RWPE1 (cell line): ENCODE measurements around the gene TCEAL3.
"Not testable (repeated sequence)": the region's sequence is repeated elsewhere in the genome, so short reads cannot be mapped to it uniquely, and the experiment has no call there.

Source experiments
- CTCF ChIA-PET: fragments of 350-600 bp; sonication (Branson Sonifier 250); formaldehyde crosslinking; extraction: SDS; loops from one replicate; lab custom pipeline; 2021; lab: Yijun Ruan, JAX
- POLR2A ChIA-PET: fragments of 400-600 bp; formaldehyde crosslinking; extraction: SDS; loops from one replicate; lab custom pipeline; 2020; ENCODE audit warnings: antibody characterized with exemption; ENCODE audit not compliant: low non-redundant PET; lab: Yijun Ruan, JAX
- DNase-seq: peaks from one replicate; pipeline ENCODE4 v3.0.0; 2012; ENCODE audit warnings: low spot score
- H3K27ac ChIP-seq: fragments of 450-650 bp; 2 replicates; pipeline ENCODE4 v1.5.1; 2017
- TF ChIP-seq, protein P1 (sequence below): fragments of 450-650 bp; conservative IDR thresholded peaks from 2 replicates; pipeline ENCODE4 v1.5.1; 2017; ENCODE audit warnings: low read depth, mild to moderate bottlenecking

Gene TCEAL3

DNA sequence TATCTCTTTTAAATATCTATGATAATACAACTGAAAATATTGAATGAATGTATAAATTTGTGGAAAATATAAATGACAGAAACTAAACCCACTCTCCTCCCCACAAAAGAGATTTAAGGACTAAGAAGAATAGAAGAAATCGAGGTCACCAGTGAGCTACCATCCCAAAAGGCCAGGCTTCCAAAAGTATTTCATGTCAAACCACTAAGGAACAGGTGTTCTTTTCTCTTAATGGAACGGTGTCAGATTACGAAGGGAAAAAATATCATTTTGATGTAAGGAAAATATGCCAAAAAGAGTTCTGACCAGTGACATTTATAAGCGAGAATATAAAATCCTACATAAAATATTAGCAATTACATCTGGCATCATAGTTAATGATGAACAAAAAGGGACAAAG, 36.0 kb upstream of the TCEAL3 start:
- DNase-seq, result no peak
- TF ChIP-seq, protein P1, sequence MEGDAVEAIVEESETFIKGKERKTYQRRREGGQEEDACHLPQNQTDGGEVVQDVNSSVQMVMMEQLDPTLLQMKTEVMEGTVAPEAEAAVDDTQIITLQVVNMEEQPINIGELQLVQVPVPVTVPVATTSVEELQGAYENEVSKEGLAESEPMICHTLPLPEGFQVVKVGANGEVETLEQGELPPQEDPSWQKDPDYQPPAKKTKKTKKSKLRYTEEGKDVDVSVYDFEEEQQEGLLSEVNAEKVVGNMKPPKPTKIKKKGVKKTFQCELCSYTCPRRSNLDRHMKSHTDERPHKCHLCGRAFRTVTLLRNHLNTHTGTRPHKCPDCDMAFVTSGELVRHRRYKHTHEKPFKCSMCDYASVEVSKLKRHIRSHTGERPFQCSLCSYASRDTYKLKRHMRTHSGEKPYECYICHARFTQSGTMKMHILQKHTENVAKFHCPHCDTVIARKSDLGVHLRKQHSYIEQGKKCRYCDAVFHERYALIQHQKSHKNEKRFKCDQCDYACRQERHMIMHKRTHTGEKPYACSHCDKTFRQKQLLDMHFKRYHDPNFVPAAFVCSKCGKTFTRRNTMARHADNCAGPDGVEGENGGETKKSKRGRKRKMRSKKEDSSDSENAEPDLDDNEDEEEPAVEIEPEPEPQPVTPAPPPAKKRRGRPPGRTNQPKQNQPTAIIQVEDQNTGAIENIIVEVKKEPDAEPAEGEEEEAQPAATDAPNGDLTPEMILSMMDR, result no peak
- ChIA-PET POLR2A (no interaction called here), CTCF (no interaction called here)
- H3K27ac ChIP-seq, result no peak overlapping the region

DNA sequence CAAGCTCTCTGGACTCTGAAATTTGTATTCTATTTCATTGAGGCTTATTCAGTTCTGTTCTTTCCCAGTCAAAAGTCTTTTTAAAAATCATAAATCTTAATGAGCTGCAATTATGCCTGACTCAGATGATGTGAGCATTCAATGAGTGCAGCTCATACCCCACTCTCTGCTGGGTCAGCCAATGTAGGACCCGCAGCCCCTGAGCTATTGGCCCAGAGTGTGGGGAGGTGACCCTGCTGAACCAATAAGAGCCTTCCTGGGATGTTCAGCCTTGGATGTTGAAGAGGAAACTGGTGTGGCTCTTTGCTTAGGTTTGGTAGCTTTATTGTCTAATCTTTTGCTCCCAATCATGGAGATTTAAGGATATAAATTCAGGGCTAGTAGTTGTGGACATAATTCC, 34.6 kb upstream of the TCEAL3 start:
- CTCF ChIA-PET, result no interaction called here
- DNase-seq, result no peak
- POLR2A ChIA-PET, result no interaction called here
- no peak overlapping the region for H3K27ac ChIP-seq
- TF ChIP-seq, protein P1, result no peak

DNA sequence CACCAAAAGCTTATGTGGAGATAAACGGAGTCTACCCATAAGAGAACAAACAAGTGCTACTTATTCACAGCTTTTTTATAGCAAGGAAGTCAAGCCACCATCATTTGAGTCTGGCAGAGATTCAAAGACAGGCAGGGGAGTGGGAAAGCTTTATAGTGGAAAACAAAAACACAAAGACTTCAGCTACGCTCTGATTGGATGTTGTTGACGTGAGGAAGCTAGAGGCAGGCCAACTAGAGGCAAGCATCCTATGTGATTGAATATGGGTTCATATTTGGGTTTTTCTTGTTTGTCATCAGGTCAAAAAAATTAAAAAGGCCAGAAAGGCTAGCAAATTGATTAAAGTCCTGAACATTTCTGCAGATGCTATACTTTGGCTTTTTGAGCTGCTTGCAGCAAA, 23.2 kb upstream of the TCEAL3 start:
- no peak overlapping the region for H3K27ac ChIP-seq
- ChIA-PET POLR2A (no interaction called here), CTCF (no interaction called here)
- TF ChIP-seq, protein P1, result no peak
- DNase-seq, result no peak

DNA sequence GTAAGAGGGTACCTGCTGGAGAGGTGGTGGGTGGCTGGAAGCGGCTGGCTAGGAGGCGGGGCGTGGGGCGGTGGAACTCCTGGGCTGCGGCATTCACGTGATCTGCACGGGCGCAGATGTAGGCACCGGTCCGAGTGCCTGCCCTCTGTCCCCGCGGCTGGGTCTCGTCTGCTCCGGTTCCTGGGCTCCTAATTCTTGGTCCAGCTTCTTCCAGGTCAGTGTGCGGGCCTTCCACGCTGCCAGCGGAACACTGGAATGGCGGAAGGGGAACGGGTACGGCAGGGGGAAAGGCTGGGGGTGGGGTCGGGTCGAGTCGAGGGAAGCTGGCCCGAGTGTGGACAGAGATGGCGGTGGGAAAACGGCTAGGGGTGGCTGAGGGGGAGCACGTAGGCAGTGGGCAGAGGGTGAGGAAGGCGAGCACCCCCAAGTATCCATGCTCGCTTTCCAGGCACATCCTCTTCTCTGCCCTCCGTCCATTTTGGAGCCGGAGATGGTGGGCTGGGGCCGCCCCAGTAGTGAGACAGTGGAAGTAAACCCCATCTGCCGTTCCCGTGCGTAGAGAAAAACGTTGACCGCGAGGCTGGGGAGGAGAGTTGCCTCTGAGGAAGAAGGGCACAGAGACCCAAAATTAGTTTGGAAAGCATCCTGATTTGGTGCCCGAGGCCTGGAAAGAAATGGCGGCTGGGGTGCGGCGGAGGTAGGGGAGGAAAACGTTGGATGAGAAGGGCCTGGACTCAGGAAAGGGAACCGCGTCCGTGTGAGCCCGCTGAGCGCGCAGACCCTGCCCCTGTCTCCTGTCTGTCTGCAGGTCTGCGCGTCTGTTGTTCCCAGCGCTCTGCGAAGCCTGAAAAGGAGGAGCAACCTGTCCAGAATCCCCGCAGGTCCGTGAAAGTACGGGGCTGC, 22.1 kb upstream of the TCEAL3 start, which contains the start of gene TCEAL4:
Gene TCEAL4, plus strand, starts transcription at position 105 of the 903 bp plus-strand sequence. CDS start 1,161 bp downstream, outside the sequence.
- CTCF ChIA-PET, result interaction anchor here (0.6 kb wide), 1 partner anchor 259 kb away, joined by 3 read pairs; no protein-coding TSS in a partner anchor
- POLR2A ChIA-PET, result no interaction called here
- peak within 1 kb of the TSS; percentile 71 for H3K27ac ChIP-seq
- TF ChIP-seq, protein P1, result no peak
- peak; percentile 30 for DNase-seq

DNA sequence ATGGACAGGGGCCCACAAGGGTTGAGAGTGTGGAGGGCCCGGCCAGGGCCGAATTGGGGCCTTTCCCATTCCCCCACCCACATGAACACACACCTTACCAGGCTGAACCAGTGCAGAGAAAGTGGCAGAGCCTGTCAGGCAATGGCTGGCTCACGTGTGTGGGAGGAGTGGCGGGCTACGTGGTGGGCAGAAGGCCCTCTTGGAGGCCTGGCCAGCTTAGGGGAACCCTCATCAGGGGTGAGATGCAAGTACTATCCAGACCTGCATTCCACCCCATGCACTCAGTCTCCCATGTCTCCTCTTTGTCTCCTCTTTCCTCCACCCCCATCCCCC, 21.5 kb upstream of the TCEAL3 start:
- ChIA-PET CTCF (no interaction called here), POLR2A (no interaction called here)
- DNase-seq, result no peak
- peak overlapping the region; percentile 71 for H3K27ac ChIP-seq
- TF ChIP-seq, protein P1, result no peak

DNA sequence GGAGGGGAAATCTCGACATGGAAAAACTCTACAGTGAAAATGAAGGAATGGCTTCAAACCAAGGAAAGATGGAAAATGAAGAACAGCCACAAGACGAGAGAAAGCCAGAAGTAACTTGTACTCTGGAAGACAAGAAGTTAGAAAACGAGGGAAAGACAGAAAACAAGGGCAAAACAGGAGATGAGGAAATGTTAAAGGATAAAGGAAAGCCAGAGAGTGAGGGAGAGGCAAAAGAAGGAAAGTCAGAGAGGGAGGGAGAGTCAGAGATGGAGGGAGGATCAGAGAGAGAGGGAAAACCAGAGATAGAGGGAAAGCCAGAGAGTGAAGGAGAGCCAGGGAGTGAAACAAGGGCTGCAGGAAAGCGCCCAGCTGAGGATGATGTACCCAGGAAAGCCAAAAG, 21.1 kb upstream of the TCEAL3 start:
- TF ChIP-seq, protein P1, result no peak
- no peak for DNase-seq
- ChIA-PET CTCF (no interaction called here), POLR2A (no interaction called here)
- no peak overlapping the region for H3K27ac ChIP-seq

DNA sequence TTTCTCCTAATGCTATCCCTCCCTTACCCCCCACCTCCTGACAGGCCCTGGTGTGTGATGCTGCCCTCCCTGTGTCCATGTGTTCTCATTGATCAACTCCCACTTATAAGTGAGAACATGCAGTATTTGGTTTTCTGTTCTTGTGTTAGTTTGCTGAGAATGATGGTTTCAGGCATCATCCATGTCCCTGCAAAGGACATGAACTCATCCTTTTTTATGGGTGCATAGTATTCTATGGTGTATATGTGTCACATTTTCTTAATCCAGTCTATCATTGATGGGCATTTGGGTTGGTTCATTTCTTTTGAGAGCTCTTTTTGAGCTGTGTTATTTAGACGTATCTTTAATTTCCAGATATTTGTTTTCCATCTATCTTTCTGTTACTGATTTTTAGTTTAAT, 15.5 kb upstream of the TCEAL3 start:
- CTCF ChIA-PET, POLR2A ChIA-PET, H3K27ac ChIP-seq, DNase-seq: not testable (repeated sequence)

DNA sequence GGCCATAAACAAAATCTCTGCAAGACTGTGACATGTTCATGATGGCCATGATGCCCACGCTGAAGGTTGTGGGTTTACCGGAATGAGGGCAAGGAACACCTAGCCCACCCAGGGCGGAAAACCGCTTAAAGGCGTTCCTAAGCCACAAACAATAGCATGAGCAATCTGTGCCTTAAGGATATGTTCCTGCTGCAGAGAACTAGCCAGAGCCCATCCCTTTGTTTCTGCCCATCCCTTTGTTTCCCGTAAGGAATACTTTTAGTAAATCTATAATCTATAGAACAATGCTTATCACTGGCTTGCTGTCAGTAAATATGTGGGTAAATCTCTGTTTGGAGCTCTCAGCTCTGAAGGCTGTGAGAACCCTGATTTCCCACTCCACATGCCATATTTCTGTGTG, 12.6 kb upstream of the TCEAL3 start:
- POLR2A ChIA-PET, CTCF ChIA-PET, H3K27ac ChIP-seq, DNase-seq: not testable (repeated sequence)
